H54 (cell line): ENCODE results near the gene BCL2L14.

Source experiments
- DNase-seq: peaks from one replicate; pipeline ENCODE4 v3.0.0; 2011; ENCODE audit warnings: low spot score, mixed read lengths; ENCODE audit not compliant: insufficient read length
- FAIRE-seq: peaks from 3 replicates; lab custom pipeline; 2011; peaks lifted over from hg19 to GRCh38; lab: Jason Lieb, UNC
- POLR2A ChIP-seq: IDR thresholded peaks from 2 replicates; pipeline ENCODE4 v1.6.1; 2011; ENCODE audit warnings: low read depth, mild to moderate bottlenecking, low read length

The BCL2L14 gene

DNA sequence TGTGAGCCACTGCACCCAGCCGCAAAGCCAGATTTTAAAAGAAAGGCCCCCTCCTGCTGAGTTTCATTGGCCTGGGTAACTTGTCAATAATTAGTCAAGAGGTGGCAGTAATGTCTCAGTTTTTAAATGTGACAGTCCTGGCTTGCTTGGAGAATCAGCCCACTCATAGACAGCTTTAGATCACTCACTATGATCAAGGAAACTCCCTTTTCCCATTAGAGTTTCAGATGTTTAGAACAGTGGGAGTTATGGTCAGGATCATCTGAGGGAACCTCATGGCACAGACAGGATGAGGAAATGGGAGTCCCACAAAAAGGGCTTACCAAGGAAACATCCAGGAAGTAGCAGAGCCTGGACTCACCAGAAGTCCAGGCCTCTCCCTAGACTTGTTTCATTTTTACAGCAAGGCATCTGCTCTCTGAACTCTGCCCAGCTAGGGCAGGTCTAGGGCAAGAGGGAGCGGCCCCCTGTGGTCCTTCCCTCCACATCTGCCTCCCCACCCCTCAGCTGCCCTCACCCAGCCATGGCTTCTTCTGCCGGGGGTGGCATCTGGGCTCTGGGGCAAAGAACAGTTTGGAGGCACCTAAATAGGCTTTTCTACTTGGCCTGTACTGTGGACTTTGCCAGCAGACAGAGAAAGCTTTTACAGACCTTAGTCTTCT, 11.2 kb downstream of the BCL2L14 start:
- peak; percentile 16 for DNase-seq
- TF ChIP-seq POLR2A: no peak
- FAIRE-seq: no peak

DNA sequence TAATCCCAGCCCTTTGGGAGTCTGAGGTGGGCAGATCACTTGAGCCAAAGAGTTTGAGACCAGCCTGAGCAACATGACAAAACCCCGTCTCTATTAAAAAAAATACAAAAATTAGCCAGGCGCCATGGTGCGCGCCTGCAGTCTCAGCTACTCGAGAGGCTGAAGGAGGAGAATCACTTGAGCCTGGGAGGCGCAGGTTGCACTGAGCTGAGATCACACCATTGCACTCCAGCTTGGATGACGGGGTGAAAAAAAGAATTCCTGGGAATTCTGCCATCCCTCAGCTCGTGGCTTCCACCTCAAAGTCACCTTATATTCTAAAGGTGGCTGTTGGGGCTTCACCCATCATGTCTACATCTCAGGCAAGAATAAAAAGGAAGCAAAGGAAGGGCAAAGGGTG, 12.9 kb downstream of the BCL2L14 start:
- FAIRE-seq (no peak), DNase-seq (no peak)
- no peak for TF ChIP-seq POLR2A

DNA sequence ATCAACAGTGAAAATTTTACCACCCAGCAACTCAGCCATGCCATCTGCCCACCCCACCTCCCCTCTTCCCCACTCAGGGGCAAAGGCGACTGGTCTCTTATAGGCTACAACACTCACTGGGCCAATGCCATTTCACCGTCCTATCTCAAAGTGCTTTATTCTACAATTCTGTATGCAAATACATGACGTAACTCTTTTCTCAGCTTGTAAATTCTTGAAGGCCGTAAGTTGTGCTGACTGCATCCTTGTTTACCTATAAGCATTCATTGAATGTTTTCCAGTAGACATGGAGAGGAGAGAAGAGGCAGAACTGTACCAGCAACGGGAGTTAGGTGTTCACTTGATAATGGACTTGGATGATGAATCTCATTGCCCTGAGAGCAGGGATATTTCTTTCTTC, 15.6 kb downstream of the BCL2L14 start:
- DNase-seq: no peak
- TF ChIP-seq POLR2A: no peak
- FAIRE-seq: no peak

DNA sequence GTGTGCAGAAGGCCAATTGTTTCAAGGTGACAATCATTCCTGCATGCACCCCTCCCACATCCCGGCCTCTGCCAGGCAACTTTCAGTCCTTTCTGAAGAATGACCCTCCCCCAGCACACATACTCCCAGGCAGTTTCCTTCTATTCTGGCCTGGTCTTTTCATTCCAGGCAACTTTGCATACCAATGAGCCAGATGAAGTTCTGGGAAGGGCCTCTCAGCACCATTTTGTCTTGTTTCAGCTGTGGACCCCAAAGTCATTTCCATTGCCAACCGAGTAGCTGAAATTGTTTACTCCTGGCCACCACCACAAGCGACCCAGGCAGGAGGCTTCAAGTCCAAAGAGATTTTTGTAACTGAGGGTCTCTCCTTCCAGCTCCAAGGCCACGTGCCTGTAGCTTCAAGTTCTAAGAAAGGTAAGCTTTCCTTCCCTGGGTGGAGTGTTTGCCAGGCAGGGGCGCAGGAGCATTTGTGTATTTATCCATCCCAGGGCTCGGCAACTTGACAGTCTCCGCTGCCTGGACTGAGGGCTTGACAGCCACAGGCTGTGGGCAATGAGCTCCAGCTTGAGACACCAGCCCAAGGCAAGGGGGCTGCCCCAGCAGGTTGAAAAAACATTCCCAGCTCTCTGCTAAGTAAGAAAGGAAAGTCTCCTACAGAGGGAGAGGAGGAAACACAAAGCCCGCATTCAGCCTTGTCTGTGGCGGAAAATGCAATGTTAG, 16.4 kb downstream of the BCL2L14 start:
- no peak for TF ChIP-seq POLR2A
- FAIRE-seq (no peak), DNase-seq (no peak)

DNA sequence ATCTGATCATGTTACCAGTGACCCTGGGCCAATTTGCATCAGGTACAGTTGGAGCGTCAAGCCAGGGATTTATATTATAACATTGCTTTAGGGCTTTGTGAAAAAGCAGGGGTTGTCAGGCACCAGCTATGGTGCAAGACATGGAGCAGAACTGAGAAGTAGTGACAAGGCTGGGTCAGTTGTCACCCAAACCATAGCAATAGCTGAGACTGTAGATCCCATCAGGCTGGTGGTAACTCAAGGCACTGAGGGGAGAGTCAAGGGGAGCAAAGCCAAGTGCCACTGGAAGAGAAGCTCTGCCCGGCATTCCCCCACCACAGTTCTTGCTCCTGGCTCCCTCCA, 16.9 kb downstream of the BCL2L14 start:
- DNase-seq (no peak), FAIRE-seq (no peak)
- TF ChIP-seq POLR2A: no peak

DNA sequence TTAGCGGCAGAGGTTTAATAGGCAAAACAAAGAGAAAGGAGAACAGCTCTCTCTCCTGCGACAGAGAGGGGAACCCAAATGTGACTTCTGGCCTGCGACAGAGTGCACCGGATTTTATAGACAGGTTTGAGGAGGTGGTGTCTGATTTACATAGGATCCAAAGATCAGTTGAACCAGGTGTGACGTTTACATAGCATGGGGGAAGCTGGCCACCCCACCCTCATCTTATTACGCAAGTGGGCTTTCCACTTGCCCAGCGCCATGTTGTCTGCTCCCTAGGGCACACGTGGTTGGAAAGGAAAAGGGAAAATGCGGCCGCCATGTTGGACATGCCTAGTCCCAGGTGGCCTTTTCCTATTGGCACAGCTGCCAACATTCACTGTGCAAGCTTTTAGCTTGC, 17.4 kb downstream of the BCL2L14 start:
- no peak for DNase-seq
- TF ChIP-seq POLR2A: no peak
- no peak for FAIRE-seq

GRCh38 chr12:12088761-12089160, 18.0 kb downstream of the BCL2L14 start:
- no peak for FAIRE-seq
- TF ChIP-seq POLR2A: no peak
- no peak for DNase-seq

- DNase-seq (no peak), FAIRE-seq (no peak)
- TF ChIP-seq POLR2A: no peak
These were observed 20.3 kb downstream of the BCL2L14 start for GRCh38 chr12:12091071-12091470.

- TF ChIP-seq POLR2A: no peak
- no peak for DNase-seq
- FAIRE-seq: no peak
These were observed 21.4 kb downstream of the BCL2L14 start for GRCh38 chr12:12091977-12092663.

DNA sequence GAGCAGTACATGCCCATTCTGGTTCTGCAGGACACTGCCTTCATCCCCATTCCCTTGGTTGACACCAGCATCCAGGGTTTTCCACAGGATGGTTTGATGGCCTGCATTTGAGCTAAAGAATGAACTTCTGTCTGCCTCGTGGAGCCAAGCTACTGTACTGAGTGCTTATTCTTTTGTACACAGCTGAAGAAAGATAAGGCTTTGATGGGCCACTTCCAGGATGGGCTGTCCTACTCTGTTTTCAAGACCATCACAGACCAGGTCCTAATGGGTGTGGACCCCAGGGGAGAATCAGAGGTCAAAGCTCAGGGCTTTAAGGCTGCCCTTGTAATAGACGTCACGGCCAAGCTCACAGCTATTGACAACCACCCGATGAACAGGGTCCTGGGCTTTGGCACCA, 23.7 kb downstream of the BCL2L14 start:
- DNase-seq (no peak), FAIRE-seq (no peak)
- TF ChIP-seq POLR2A: no peak

- FAIRE-seq (no peak), DNase-seq (no peak)
- TF ChIP-seq POLR2A: no peak
These were observed 24.3 kb downstream of the BCL2L14 start for GRCh38 chr12:12095021-12095420.

GRCh38 chr12:12097891-12098690, 27.4 kb downstream of the BCL2L14 start:
- no peak for TF ChIP-seq POLR2A
- DNase-seq: no peak
- no peak for FAIRE-seq

- FAIRE-seq (no peak), DNase-seq (no peak)
- no peak for TF ChIP-seq POLR2A
These were observed 27.9 kb downstream of the BCL2L14 start for GRCh38 chr12:12098691-12099015.

DNA sequence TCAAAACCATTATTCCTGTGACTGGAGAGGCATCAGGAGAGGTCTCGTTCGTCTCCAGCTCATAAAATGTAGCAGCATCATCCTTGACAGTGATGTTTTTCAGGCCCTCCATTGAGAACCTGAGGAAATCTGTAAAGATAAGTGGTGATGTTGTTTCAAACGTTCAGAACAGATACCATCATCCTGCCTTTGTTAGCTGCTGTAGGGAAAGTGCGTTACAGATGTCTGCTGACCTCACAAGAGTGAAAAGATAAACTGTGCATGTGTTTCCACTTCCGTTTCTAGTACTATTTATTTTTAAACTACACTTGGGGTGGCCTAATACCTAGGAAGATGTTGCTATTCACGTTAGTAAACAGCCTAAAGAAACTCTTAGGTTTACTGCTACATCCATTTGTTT, 28.4 kb downstream of the BCL2L14 start:
- FAIRE-seq (no peak), DNase-seq (no peak)
- TF ChIP-seq POLR2A: no peak
